Thyroid gland (tissue), 4 donors: ENCODE data around the gene UNG.

Source experiments
- POLR2A ChIP-seq, 2 donors: fragments of 450-650 bp; IDR thresholded peaks; one replicate each; pipeline ENCODE4 v1.6.1; 2017; ENCODE audit warnings: antibody characterized with exemption in 2 of 2, mild to moderate bottlenecking in 2 of 2, moderate library complexity in 1 of 2
- TF ChIP-seq, protein P1 (sequence below), 6 experiments: fragments of 200-600 bp in 3 of 6; fragments of 450-650 bp in 3 of 6; sonication (generic) in 3 of 6; IDR thresholded peaks; one replicate each; pipeline ENCODE4 v1.5.1; 2016 to 2019; ENCODE audit warnings: antibody characterized with exemption in 6 of 6, mild to moderate bottlenecking in 2 of 6, inconsistent platforms in 1 of 6, moderate library complexity in 1 of 6

DNA sequence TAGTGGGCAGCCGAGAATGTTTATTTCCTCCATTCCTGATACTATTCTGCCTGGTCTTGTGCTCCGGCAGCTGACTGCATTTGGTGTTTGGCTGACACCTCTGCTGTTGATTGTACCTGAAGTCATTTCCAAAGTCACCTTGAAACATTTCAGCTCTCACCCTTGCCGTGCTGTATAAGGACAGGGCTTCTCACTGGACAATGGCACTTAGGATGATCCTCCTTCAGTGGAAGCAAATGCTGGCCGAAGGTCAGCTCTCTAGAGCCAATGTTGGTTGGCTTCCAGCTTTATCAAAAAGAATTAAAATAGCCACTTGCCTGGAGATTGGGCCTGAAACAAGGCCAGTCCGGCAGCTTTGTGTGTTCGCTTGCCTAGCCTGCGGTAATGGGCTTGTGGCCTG, 63.0 kb downstream of the UNG start:
- TF ChIP-seq, protein P1, sequence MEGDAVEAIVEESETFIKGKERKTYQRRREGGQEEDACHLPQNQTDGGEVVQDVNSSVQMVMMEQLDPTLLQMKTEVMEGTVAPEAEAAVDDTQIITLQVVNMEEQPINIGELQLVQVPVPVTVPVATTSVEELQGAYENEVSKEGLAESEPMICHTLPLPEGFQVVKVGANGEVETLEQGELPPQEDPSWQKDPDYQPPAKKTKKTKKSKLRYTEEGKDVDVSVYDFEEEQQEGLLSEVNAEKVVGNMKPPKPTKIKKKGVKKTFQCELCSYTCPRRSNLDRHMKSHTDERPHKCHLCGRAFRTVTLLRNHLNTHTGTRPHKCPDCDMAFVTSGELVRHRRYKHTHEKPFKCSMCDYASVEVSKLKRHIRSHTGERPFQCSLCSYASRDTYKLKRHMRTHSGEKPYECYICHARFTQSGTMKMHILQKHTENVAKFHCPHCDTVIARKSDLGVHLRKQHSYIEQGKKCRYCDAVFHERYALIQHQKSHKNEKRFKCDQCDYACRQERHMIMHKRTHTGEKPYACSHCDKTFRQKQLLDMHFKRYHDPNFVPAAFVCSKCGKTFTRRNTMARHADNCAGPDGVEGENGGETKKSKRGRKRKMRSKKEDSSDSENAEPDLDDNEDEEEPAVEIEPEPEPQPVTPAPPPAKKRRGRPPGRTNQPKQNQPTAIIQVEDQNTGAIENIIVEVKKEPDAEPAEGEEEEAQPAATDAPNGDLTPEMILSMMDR (IDR thresholded peaks at IDR 0.05) = no peak
- no peak for TF ChIP-seq POLR2A (IDR thresholded peaks at IDR 0.05)
